Activated naive CD4-positive, alpha-beta T cell treated with Interleukin-2 at 50 U/mL for 16 hours (primary cell): ENCODE results near the gene DPF1.
"Not testable (repeated sequence)": the region's sequence is repeated elsewhere in the genome, so short reads cannot be mapped to it uniquely, and the experiment has no call there.

Experiments used
- DNase-seq: peaks from one replicate; pipeline ENCODE4 v3.0.0-alpha.2; 2020

DPF1 gene

DNA sequence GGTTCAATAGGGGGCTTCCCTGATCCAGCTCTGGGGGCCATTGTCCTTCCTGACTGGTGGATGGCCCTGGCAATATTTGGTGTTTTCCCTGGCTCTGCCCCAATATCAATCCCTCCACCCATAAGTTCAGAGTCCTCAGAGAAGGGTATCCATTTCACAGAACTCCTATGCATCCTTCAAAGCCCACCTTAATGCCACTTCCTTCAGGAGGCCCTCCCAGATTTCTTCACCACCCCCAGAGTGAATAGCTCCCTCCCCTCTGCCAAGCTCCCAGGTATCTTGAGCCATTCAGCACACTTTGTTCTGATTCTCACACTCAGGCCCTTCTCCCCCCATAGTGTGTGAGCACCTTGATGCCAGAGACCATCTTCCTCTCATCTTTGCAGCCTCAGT, 26.4 kb upstream of the DPF1 start:
- no peak for DNase-seq

DNA sequence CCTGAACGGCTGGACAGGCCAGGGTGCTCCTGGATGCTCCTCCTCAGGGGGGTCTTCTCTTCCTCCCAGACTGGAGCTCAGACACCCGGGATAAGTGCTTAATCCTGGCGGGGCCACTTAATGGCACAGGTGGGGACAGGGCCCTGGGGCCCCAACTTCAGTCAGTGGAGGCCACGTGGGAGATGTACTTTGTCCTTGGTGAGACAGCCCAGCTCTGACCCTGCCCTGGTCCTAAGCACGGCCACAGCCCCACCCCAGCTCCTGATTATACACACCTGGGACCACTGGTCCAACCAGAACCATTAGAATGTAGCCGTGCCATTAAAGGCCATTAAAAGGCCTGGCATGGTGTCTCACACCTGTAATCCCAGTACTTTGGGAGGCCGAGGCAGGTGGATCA, 24.4 kb upstream of the DPF1 start:
- DNase-seq, result no peak

DNA sequence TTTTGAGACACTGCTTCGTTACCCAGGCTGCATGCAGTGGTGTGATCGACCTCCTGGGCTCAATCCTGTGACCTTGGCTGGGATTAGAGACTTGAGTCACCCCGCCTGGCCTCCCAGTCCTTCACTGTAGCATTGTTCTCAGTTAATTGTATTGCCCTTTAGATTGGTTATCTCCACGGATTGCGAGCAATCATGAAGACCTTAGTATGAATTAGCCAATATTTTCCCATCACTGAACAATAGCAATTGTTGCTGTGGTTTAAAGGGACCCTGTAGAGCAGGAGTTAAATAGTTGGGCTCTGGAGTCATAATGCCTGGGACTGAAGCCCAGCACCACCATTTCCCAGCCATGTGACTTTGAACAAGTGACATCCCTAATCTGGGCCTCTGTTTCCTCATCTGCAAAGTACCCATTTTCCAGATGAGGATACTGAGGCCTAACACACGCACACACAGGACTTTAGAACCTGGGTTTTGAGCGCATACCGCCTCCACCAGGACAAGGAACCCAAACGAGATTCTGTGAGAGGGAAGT, 23.8 kb upstream of the DPF1 start:
- DNase-seq, result no peak

DNA sequence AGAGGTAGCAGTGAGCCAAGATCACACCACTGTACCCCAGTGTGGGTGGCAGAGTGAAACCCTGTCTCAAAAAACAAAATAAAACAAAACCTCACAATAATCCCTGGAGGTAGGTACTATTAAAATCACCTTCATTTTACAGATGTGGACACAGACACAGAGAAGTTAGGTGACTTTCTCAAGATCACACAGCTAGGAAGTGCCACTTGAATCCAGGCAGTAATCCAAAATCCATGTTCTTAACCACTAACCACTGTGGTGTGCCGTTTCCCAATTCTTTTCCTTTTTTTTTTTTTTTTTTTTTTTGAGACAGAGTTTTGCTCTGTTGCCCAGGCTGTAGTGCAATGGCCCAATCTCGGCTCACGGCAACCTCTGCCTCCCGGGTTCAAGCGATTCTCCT, 23.1 kb upstream of the DPF1 start:
- DNase-seq, result no peak

DNA sequence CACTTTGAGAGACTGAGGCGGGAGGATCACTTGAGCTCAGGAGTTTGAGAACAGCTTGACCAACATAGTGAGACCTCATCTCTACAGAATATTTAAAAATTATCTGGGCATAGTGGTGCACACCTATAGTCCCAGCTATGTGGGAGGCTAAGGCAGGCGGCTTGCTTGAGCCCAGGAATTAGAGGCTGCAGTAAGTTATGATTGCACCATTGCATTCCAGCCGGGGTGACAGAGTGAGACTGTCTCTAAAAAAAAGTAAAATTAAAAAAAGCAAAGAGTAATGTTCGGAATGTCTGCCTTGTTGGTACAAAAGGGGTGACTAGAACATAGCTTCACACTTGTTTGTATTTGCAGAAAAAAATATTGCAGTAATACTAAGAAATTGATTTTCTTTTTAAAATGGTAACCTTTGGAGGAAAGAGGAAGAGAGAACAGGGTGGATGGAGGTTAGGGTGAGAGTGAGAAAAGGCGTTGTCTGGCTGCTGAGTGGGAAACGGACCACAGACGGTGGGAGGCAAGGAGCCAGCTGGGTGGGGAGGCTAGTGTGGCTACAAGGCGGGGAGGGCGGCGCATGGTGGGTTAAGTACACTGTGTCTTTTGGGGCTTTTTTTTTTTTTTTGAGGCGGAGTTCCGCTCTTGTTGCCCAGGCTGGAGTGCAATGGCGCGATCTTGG, 21.9 kb upstream of the DPF1 start:
- DNase-seq, result no peak

DNA sequence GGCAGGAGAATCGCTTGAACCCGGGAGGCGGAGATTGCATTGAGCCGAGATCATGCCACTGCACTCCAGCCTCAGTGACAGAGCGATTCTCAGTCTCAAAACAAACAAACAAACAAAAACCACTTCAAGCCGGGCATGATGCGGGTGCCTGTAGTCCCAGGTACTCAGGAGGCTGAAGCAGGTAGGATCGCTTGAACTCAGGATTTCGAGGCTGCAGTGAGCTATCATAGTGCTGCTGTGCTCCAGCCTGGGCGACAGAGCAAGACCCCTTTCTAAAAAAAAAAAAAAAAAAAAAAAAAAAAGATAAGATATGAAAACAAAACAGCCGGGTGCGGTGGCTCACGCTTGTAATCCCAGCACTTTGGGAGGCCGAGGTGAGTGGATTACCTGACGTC, 19.3 kb upstream of the DPF1 start:
- DNase-seq, result no peak

DNA sequence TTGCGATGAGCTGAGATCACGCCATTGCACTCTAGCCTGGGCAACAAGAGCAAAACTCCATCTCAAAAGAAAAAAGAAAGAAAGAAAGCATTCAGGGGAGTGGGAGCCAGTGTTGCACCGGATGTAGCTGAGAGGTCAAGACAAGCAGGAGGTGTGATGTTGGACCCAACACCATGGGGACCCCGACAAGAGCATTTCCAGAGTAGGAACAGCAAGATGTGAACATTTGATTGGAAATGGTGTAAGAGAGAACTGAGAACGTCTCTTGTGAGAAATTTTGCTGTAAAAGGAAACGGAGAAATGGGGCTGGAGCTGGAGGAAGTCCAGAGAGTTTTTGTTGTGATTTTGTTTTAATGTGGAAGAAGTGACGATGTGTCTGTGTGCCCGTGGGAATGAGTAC, 15.8 kb upstream of the DPF1 start:
- no peak for DNase-seq

DNA sequence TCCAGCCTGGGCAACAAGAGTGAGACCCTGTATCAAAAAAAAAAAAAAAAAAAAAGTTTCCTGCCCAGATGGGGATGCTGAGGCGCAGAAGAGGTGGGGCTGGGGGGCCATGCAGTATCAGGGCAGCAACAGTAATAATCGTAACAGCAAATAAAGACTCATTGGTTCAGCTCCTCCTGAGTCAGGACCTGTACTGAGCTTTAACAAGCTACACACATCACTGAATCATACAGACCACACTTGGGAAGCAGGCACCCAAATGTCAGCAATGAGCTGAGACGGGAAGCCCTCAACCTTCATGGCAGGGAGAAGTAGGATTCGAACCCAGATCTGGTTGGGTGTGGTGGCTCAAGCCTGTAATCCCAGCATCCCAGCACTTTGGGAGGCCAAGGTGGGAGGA, 10.6 kb upstream of the DPF1 start:
- DNase-seq, result no peak

DNA sequence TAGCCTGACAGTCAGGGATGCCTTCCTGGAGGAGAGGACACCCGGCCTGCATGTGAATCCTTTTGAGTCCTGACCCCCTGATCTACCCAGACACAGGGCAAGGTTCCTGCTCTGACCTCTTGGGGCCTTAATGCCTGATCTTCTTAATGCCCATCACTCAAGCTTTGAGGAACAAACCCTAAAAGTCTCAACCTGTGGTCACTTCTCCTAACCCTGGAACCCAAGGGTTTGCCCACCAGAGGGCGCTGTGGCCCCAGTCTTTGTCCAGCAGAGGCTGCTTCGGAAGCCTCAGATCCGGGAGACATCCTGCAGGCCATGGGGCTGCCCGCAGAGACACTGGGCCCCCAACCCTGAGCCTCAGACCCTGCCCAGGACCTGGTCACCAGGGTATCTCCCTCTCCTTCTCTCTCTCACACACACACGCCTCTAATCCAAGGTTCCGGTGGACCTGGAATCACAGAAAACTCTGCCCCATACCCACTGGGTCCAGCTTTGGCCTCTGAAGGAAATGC, 9.8 kb upstream of the DPF1 start:
- DNase-seq, result peak; percentile 78

DNA sequence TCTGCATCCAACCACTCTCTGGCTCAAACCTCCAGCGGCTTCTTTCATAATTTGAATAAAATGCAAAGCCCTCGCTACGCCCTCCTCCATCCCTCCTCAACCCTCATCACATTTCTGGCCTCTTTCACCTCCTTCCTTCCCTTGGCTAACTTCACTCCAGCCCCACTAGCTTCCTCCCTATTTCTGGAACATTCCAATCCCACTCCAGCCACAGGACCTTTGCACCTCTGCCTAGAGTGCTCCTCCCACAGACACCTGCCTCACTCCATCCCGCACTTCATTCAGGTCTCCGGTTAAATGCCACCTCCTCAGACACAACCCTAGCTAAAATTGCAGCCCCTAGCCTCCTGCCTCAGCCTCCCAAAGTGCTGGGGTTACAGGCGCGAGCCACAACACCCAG, 7.9 kb upstream of the DPF1 start:
- no peak for DNase-seq

DNA sequence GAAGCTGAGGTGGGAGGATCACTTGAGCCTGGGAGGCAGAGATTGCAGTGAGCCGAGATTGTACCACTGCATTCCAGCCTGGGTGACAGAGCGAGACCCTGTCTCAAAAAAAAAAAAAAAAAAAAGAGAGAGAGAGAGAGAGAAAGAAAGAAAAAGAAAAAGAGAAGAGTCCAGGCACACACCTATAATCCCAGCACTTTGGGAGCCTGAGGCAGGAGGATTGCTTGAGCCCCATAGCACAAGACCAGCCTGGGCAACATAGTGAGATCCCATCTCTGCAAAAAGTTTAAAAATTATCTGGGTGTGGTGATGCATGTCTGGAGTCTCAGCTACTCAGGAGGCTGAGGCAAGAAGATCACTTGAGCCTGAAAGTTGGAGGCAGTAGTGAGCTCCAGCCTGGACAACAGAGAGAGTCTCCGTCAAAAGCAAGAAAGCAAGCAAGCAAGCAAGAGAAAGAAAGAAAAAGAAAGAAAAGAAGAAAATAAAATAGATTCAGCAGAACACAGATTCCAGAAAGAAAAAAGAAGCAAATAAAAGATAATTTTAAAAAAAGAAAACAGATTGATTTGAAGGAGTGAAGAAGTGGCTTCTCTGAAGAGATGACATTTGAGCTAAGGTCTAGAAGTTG, 6.6 kb upstream of the DPF1 start:
- not testable (repeated sequence) for DNase-seq

DNA sequence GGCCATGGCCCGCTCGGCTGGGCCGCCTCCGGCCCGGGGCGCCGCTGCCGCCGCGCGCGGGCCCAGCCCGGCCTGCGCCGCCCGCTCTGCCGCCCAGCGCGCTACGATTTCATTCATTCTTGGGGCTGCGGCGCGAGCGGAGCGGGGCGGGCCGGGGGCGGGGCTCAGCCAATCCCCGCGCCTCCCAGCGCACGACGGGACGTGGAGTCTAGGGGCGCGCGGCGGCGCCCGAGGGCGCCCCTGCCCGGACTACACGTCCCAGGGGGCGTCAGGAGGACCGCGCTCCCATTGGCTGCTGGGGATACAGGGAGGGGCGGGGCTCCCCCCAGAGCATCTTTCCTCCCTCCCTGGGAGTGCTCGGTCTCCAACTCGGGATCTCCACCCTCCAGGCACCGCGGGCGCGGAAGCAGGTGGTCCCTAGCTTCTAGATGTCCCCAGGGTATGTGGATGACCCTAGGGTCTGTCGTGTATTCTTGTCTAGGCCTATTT, 5.6 kb upstream of the DPF1 start:
- peak; percentile 73 for DNase-seq

DNA sequence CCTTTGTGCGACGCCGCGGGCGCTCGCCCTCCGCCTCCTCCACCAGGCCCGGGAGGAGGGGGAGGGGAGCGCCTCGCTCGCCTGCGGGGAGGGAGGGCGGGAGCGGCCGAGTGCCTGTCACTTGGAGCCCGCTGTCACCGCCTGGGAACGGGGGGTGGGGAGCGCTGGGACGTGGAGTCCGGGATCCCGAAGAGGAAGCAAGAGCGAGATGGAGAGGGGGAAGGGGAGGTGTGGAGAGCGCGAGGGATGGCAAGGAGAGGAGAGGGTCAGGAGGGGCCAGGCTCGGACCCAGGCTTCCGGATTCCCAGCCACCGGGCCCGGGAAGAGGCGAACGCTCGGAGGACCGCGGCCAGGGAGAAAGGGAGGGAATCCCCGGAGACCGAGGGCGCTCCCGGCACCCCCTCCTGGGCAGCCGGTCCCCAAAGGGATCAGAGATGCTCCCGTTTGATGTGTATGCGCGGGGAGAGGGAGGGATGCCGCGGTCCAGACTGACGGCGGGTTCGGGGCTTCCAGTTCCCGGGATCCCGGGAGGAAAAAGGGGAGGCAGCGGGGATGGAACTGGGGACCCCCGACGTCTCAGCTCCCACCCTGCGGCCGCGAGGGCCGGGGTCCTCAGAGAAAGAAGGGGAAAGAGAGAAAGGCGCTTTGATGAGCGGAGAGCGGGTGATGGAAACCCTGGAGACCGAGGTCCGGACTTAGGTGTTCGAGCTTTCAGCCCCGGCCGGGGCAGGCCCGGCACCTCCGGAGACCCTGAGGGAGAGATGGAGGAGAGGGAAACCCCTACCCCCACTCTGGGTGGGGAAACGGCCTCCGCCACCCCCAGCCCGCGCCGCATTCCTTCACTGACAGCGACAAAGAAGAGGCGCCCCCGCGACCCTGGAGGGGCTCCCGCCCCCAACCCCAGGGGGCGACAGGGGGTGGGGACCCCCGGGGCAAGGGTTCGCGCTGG, 4.7 kb upstream of the DPF1 start:
- no peak for DNase-seq

DNA sequence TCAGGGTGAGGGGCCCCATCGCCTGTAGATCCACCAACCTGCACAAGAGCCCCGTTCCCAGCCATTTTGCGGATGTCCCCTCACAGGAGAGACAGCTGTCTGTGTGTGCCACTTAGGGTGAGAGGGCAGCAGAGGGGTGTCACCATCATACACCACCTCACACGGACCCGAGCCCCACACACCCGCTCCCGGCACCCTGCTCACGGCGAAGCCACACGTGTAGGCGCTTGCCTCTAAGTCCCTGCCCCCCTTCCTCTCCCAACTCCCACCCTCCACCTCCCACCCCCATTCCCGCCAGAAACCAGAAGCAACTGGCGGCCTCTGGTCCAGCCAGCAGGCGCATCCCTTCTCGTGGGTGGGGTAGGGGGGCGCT, 4.0 kb upstream of the DPF1 start:
- DNase-seq, result no peak

DNA sequence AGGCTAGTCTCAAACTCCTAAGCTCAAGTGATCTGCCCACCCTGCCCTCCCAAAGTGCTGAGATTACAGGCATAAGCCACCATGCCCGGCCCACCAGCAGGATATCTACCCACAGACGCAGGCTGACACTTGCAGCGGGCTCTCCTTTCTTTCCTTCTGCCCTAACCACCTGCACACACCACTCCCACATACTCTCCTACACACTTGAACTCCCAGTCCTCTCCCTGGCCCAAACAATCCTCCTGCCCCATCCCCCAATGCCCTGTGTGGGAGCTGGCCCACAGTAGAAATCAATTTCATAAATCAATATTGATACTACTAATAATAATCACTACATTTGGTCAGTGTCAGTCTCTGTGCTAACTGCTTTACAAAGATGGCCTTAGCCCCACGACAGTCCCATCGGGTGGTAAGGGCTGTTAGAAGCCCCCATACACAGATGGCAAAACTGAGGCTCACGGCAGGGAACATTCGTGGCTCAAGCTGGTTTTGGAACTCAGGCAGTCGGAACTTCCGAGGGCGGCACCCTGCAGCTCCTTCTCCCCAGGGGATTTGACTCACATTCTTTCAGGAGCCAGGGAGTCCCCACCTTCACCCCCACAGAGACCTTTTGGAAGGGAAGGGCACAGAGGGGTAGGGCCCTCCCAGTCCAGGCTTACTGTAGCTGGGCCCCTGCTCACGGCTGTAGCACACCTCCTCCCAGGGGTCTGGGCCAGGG, 3.4 kb upstream of the DPF1 start:
- DNase-seq, result no peak

DNA sequence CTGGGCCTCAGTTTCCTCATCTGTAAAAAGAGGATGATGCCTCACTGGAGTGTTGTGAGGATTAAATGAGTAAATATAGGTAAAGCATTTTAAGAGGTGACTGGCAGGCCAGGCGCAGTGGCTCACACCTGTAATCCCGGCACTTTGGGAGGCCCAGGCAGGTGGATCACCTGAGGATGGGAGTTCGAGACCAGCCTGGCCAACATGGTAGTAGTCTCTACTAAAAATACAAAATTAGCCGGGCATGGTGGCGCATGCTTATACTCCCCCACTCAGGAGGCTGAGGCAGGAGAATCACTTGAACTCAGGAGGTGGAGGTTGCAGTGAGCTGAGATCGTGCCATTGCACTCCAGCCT, 819 bp upstream of the DPF1 start:
- not testable (repeated sequence) for DNase-seq

DNA sequence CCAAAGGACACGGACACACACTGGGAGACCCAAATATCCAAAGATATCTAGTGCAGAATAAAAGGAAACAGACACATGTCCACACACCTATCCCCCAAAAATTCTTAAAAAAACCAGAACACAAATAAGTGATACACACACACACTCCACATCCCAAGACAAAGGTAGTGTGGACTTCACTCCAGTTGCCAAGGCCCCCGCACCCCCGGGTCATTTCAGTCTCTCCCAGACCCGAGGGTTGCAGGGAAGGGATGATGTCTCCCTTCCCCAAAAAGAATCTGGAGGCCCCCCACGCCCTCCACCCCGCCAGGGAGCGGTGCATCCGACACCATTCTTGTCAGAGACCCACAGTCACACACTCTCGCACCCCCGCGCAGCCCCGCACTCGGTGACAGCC, 407 bp downstream of the DPF1 start:
- no peak for DNase-seq

DNA sequence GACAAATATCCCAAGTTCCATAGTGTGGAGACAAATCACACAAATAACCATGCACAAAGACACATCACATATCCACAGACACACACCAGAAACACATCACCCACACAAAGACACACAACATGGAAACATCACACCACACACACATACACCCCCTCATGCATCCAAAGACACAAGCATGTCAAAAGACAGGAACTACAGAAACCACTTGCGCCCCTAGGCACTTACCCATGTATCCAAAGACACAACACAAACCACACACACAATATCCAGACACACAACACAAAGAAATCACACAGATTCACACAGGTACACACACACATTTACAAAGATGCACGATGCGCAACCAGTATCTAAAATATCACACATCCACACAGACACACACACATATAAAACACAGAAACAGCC, 901 bp downstream of the DPF1 start:
- DNase-seq, result no peak

DNA sequence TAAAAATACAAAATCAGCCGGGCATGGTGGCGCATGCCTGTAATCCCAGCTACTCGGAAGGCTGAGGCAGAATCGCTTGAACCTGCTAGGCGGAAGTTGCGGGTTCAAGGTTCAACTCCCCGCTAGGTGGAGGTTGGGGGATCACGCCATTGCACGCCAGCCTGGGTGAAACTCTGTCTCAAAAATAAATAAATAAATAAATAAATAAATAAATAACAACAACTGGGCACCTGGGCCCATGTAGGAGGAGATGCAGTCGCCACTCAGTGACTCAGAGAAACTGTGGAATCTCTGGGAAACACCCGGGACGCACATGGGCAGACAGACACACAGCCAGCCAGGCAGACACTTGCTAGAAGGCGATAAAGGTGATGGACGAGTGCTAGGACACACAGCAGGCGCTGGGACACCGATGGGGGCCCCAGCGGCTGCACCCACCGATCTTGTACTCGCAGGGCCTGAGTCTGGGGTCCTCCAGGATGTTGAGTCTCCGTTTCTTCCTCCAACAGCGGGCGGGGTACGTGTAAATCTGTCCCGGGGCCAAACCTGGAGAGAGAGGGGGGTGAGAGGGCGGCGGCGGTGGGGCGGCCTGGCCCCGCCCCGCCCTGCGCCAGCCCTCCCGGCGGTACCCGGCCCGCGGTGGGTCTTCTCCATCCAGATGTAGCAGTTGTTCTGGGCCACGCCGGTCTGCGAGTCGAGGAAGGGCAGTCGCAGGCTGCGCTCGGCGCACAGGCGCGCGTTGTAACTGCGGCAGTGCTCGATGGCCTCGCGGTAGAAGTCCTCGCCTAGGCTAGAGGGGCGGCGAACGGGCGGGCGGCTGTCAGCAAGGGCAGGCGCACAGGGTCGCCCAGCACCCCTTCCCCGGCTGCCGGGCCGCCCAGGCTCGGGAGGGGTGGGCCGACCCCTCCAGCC, 1.8 kb downstream of the DPF1 start:
- DNase-seq, result no peak

DNA sequence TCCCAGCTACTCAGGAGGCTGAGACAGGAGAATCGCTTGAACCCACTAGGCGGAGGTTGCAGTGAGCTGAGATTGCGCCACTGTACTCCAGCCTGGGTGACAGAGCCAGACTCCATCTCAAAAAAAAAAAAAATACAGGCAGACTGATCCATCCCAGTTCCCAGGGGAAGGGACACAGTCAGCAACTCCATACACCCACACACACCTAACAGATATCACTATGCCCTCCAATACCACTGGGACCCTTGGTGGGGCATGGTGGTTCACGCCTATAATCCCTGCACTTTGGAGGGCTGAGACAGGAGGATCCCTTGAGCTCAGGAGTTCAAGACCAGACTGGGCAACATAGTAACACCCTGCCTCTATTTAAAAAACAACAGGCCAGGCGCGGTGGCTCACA, 2.6 kb downstream of the DPF1 start:
- DNase-seq, result no peak

DNA sequence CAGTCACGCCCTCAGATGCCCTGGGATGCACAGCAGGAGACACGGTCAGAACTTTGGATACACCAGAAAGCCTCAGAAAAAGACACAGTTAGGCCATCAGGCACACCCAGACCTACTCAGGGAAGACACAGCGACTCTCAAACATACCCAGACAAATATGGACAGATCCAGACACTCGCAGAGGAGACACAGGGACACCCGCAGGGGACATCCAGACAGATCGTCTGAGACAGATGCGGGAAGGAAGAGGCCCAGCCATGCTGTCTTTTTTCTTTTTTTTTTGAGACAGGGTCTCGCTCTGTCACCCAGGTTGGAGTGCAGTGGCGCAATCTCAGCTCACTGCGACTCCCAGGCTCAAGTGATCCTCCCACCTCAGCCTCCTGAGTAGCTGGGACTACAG, 4.8 kb downstream of the DPF1 start:
- DNase-seq, result no peak

DNA sequence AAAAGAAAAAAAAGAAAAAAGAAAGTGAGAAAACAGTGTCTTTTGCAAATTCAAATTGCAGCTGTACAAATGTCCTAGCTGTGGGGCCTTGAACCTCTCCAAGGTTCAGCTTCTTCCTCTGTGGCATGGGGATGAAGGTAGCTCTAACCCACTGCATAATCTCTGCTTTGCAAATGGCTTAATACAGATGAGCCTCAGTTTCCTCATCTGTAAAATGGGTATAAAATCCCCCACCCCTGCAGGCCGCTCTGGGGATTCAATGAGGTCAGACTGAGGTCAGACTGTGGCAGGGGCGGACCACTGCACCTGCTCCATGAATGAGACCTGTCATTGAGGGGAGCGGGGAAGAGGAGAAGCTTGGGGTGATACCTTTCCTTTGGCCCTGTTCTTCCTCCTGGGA, 5.8 kb downstream of the DPF1 start:
- DNase-seq, result no peak
